ENCODE results near the gene DOK4. TPM values are rescaled to one million over a fixed set of nuclear protein-coding genes. Genes with fewer than 3 reads are reported as not detected.
A peak's percentile ranks its signal among the peaks of the same experiment; 100 is the strongest.

The DOK4 gene
- total RNA-seq, 1 experiment from 2014 or later = 14.4 TPM

DNA sequence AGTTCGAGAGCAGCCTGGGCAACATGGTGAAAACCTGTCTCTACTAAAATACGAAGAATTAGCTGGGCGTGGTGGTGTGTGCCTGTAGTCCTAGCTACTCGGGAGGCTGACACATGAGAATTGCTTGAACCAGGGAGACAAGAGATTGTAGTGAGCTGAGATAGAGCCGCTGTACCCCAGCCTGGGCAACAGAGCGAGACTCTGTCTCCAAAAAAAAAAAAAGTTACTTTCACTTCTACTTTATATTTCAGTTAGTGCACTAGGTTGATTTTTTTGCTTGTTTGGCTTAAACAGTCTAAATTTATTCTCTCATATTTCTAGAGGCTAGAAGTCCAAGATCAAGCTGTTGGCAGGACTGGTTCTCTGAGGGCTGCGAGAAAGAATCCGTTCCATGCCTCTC, 36.7 kb upstream of the DOK4 start:
- Histone ChIP-seq H3K4me2 (ENCODE audit: low read length) (no peak overlapping the region), H3K79me2 (ENCODE audit: insufficient read depth, low read length) (no peaks in the 10 kb centered on the region), H3K4me3 (replicated peaks in 1 of 2; ENCODE audit: low read depth in 1 of 2, low read length in 2 of 2) (no peak overlapping the region), H3K27ac (ENCODE audit: low read depth, low read length) (no peak overlapping the region), H3K27me3 (ENCODE audit: insufficient read depth, low read length) (no peaks in the 10 kb centered on the region), H3K9ac (ENCODE audit: low read length) (no peak overlapping the region), H3K4me1 (ENCODE audit: control insufficient read depth in 1 of 2, insufficient read depth in 2 of 2, low read length in 2 of 2) (peaks cover 1 to 8% of the 10 kb centered on the region in 2 experiments; a peak in 3 of 4 replicates), H3K9me2 (ENCODE audit: insufficient read depth) (no peaks in the 10 kb centered on the region), H3K36me3 (ENCODE audit: control insufficient read depth in 1 of 2, insufficient read depth in 2 of 2, low read length in 2 of 2) (no peaks in the 10 kb centered on the region), H2AFZ (ENCODE audit: low read depth, low read length, poor library complexity, severe bottlenecking) (no peak overlapping the region), H3K9me3 (ENCODE audit: control insufficient read depth in 1 of 2, insufficient read depth in 1 of 2, low read depth in 1 of 2, low read length in 2 of 2) (no peaks in the 10 kb centered on the region), H4K20me1 (ENCODE audit: insufficient read depth) (no peaks in the 10 kb centered on the region)
- BruUV-seq (replicated peaks) = no TSS peak
- CTCF ChIA-PET = interaction anchor here (0.9 to 1.9 kb wide), 4 partner anchors 9 to 106 kb away, joined by 3 to 6 read pairs (median 4); no protein-coding TSS in a partner anchor
- ATAC-seq = no peak
- RAD21 ChIA-PET (ENCODE audit: low non-redundant PET in 1 of 2, low total read pairs in 2 of 2, uncharacterized antibody in 2 of 2, unreplicated experiment in 2 of 2) = no interaction called here
- TF ChIP-seq POLR2A (IDR thresholded peaks at IDR 0.05; ENCODE audit: borderline replicate concordance, extremely low read depth, insufficient read depth, insufficient read length) = no peak
- no peak for DNase-seq (ENCODE audit: low read depth, low spot score)
- POLR2A ChIA-PET = no interaction called here
- intact Hi-C loops (cut with micrococcal nuclease) = no loop called here

DNA sequence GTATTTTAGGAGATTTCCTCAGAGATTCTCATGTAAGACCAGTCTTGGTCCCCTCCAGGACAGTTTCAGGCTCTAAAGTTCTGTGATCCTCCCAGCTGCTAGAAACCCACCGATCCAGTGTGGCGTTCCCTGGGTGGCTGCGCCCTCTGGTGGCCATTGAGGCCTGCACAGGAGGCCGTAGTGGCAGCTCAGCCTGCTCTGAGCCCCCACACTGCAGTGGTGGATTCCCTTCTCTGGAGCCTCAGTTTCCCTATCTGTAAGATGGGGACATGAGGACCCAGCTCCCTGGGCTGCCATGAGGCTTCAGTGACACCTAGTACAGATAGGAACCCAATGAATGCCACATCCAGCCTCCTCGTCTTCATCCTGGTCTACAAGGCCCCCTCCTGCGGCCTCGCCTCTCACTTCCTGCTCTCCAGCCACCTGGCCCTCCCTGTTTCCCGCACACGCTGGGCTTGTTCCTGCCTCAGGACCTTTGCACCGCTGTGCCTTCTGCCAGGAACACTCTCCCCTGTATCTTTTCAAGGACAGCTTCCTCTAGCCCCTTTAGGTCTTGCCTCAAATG, 33.6 kb upstream of the DOK4 start:
- Histone ChIP-seq H3K4me1 (ENCODE audit: control insufficient read depth in 1 of 2, insufficient read depth in 2 of 2, low read length in 2 of 2) (no peaks in the 10 kb centered on the region), H3K4me2 (ENCODE audit: low read length) (no peak overlapping the region), H3K79me2 (ENCODE audit: insufficient read depth, low read length) (no peaks in the 10 kb centered on the region), H3K9ac (ENCODE audit: low read length) (no peak overlapping the region), H3K9me3 (ENCODE audit: control insufficient read depth in 1 of 2, insufficient read depth in 1 of 2, low read depth in 1 of 2, low read length in 2 of 2) (no peaks in the 10 kb centered on the region), H3K27ac (ENCODE audit: low read depth, low read length) (no peak overlapping the region), H4K20me1 (ENCODE audit: insufficient read depth) (no peaks in the 10 kb centered on the region), H3K4me3 (replicated peaks in 1 of 2; ENCODE audit: low read depth in 1 of 2, low read length in 2 of 2) (no peak overlapping the region), H3K27me3 (ENCODE audit: insufficient read depth, low read length) (no peaks in the 10 kb centered on the region), H3K36me3 (ENCODE audit: control insufficient read depth in 1 of 2, insufficient read depth in 2 of 2, low read length in 2 of 2) (no peaks in the 10 kb centered on the region), H2AFZ (ENCODE audit: low read depth, low read length, poor library complexity, severe bottlenecking) (no peak overlapping the region), H3K9me2 (ENCODE audit: insufficient read depth) (no peaks in the 10 kb centered on the region)
- POLR2A ChIA-PET = interaction anchor here (1.0 to 1.5 kb wide), 3 partner anchors 57 to 101 kb away, joined by 3 to 4 read pairs (median 3); partner anchors contain the start of genes CIAPIN1, COQ9 and POLR2C
- CTCF ChIA-PET = interaction anchor here (1.0 to 2.8 kb wide), 8 partner anchors 8 to 217 kb away, joined by 3 to 22 read pairs (median 6); partner anchors contain the start of genes CIAPIN1, COQ9 and POLR2C
- RAD21 ChIA-PET (ENCODE audit: low non-redundant PET in 1 of 2, low total read pairs in 2 of 2, uncharacterized antibody in 2 of 2, unreplicated experiment in 2 of 2) = interaction anchor here (0.7 to 0.9 kb wide), 3 partner anchors 44 to 103 kb away, joined by 3 read pairs; no protein-coding TSS in a partner anchor
- ATAC-seq (peak; percentile 98), DNase-seq (ENCODE audit: low read depth, low spot score) (peak; percentile 41)
- TF ChIP-seq RAD21 (IDR thresholded peaks at IDR 0.05; ENCODE audit: low read depth) = peak; percentile 95
- peak; percentile 38 for TF ChIP-seq YY1 (IDR thresholded peaks at IDR 0.05; ENCODE audit: extremely low read depth, insufficient replicate concordance, low read depth, low read length)
- TF ChIP-seq, protein P1, sequence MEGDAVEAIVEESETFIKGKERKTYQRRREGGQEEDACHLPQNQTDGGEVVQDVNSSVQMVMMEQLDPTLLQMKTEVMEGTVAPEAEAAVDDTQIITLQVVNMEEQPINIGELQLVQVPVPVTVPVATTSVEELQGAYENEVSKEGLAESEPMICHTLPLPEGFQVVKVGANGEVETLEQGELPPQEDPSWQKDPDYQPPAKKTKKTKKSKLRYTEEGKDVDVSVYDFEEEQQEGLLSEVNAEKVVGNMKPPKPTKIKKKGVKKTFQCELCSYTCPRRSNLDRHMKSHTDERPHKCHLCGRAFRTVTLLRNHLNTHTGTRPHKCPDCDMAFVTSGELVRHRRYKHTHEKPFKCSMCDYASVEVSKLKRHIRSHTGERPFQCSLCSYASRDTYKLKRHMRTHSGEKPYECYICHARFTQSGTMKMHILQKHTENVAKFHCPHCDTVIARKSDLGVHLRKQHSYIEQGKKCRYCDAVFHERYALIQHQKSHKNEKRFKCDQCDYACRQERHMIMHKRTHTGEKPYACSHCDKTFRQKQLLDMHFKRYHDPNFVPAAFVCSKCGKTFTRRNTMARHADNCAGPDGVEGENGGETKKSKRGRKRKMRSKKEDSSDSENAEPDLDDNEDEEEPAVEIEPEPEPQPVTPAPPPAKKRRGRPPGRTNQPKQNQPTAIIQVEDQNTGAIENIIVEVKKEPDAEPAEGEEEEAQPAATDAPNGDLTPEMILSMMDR (IDR thresholded peaks at IDR 0.05 in 2 of 3, conservative IDR thresholded peaks at IDR 0.05 in 1 of 3; ENCODE audit: borderline replicate concordance in 1 of 3, insufficient read depth in 1 of 3, low read depth in 2 of 3, low read length in 2 of 3) = peak; percentile 95 to 99 (median 98)
- TF ChIP-seq, protein P2, sequence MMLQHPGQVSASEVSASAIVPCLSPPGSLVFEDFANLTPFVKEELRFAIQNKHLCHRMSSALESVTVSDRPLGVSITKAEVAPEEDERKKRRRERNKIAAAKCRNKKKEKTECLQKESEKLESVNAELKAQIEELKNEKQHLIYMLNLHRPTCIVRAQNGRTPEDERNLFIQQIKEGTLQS (IDR thresholded peaks at IDR 0.05) = no peak
- intact Hi-C loops (cut with micrococcal nuclease) = loop anchor here (1.0 kb wide), 3 partner anchors 44 to 220 kb away; no protein-coding TSS in a partner anchor
- BruUV-seq (replicated peaks) = no TSS peak
